ENCODE measurements around the gene TMEM108.

TMEM108 gene

DNA sequence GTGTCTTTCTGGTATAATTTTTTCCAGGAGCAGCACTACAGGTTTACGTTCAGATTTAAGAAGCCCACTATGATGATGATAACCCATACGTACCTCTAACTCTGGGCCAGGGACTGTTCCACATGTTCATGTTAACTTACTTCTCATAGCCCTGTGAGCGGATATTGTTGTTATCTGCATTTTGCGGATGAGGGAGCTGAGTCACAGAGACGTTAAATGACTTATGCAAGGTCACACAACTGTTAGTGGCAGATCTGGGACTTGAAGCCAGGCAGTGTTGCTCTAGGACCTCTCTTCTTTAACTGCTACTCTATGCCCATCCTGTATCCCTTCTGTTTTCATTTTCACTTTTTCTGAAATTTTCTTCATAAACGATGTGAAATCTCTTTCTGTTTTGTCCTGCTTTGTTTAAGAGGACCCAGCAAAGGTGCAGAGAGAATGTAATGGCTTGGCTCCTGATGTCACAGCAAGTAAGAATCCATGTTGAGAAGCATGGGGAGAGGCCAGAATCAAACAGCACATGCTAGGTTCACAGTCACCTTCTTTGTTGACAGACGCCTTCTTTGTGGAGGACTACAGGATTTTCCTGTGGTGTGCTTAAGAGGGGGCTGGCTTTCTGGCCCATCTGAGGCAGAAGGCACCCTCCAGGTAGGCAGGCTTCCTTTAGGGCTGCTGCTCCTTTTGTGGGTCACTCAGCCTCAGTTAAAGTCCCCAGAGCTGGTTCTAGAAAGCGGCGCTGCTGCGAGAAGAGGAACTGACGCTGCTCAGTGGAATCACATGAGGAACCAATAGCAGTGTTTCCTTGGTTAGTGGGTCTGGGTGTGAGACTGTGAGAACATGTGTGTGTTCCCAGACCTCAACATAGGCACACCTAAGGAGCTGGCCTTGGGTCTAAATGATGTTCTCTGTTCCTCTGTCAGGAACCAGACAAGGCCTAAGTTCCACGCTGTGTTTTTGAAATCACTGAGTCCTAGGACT, 121.6 kb downstream of the TMEM108 start:
- FAIRE-seq (no peak), DNase-seq (ENCODE audit: insufficient read length, low spot score) (no peak)

DNA sequence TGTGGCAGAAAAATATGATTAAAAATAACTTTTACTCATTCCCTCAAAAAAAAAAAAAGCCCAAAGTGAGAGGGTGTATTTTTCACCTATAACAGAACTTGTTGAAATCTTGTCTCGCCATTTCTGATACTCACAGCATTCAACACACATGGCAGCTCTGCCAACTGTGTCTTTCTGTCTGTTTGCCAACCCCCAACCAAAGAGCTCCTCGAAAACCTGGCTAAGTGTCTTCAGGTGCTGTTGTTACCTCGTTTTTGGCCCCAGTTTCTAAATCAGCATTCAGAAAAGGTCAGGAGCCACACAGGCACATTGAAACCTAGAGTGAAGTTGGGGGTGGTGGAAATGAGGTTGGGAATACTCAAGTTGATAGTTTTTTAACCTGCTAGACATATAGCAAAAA, 123.5 kb downstream of the TMEM108 start:
- DNase-seq (ENCODE audit: insufficient read length, low spot score) (no peak), FAIRE-seq (no peak)

DNA sequence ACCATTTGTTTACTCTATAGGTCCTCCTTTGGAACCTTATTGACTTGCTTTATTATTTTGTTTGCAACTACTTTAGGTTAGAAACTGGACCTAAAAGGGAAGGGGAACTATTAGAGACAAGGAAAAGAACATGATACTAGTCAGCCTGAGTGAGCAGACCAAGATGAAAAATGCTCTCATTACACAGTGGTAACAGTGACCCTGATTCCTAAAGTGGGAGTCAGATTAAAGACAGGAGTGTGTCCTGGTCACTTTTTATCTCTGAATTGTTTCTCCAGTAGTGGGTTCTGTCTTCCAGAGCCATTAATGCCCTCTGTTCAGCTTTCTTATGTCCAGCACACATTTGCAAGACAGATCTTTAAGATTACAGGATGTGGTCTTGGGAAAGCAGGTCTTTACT, 124.1 kb downstream of the TMEM108 start:
- FAIRE-seq (no peak), DNase-seq (ENCODE audit: insufficient read length, low spot score) (no peak)

DNA sequence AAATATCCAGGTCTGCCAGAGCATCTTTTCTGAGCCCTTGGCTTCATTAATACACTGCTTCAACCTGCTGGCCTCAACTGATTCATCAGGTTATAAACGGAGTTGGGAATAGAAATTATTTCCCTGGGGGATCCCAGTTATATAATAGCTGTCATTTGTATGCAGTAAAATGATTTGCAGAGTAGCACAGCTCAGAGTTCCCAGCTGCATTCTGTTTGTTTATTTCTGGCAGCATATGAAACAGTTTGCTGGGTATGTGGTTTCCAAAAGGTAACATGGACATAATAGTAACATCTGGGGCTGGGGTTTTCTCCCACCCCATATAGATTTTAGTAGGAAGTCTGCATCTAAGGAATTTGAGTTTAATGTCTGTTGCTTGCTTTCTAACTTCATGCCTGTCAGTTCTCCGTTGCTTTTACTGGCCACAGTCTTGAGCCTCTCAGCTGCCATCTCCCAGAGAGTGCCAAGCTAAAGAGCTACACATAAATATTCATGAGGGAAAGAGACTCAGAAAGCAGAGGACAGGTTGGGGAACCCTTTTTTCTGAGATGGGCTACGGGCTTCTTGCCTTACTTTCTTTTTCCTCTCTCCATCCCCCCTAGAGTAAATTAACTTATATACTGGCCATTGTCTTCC, 124.6 kb downstream of the TMEM108 start:
- DNase-seq (ENCODE audit: insufficient read length, low spot score) (no peak), FAIRE-seq (no peak)

DNA sequence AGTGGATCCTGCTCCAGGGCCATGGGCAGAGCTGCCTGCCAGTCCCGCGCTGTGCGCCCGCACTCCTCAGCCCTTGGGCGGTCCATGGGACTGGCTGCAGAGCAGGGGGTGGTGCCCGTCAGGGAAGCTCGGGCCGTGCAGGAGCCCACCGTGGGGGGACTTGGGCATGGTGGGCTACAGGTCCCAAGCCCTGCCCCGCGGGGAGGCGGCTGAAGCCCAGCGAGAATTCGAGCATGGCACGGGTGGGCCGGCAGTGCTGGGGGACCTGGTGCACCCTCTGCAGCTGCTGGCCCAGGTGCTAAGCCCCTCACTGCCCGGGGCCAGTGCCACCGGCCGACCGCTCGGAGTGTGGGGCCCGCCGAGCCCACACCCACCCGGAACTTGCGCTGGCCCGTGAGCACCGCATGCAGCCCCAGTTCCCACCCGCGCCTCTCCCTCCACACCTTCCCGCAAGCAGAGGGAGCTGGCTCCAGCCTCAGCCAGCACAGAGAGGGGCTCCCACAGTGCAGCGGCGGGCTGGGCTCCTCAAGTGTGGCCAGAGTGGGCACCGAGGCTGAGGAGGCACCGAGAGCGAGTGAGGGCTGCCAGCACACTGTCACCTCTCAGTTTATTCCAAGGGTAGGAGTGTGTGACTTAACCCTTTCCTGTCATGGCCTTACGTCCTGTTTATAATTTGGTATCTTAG, 129.3 kb downstream of the TMEM108 start:
- DNase-seq (ENCODE audit: insufficient read length, low spot score) (no peak), FAIRE-seq (no peak)

DNA sequence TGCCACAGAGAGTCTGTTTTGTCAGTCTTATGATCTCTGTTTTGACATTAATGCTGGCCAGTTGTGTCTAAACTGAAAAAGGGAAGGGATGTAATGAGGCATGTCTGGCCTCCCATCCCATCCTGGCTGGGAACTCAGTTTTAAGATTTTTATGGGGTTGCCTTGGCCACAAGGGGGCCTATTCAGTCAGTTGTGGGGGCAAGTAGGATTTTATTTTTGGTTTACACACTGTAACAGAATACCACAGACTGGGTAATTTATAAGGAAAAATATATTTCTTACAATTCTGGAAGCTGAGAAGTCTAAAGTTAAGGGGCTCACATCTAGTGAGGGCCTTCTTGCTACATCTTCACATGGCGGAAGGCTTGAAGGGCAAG, 129.8 kb downstream of the TMEM108 start:
- DNase-seq (ENCODE audit: insufficient read length, low spot score), result no peak
- FAIRE-seq, result no peak

DNA sequence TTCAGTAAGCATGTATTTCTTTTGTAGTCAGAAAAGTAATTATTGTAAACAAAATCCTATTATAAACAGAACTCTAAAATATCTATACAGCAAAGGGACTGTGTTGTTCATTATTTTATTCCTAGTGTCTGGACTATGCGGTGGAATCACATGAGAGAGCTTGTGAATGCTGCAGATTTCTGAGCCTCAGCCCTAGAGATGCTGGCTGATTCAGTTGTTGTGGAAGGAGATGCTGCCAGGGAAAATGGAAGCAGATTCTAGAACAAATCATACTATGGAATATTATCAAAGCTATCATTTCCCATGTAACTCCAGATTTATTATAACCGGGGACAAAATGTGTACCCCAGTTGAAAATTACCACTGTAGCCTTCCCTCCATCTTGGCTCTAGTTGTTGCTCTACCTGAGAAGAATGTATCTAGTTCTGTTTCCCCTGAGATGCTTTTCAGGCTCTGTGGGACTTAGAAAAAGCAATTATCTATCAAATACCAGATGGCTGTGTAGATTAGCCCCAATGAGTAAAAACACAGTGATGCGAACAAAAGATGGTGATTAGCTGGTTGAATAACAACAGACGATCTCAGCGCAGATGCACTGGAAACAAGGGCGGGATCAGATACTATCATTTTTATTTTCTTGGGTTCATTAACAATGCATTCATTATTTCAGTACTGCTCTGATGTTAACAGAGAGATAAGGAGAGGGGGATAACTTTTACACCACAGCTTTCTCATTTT, 131.3 kb downstream of the TMEM108 start:
- no peak for DNase-seq (ENCODE audit: insufficient read length, low spot score)
- no peak for FAIRE-seq

DNA sequence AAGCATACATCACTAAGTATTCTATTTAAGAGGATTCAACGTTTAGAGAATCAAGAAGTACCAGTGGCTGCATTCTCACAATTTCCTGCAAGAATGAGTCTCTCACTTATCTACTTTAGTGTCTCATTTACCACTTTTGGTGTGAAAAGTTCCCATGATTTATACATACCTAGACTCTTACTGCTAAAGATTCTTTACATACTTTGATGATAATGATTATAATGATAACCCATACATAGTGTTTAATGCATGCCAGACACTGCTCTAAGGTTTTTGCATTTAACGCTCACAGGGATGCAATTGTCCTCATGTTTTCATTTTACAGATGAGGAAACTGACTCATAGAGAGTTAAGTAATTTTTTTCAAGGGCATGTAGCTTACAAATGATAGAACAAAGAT, 133.6 kb downstream of the TMEM108 start:
- FAIRE-seq, result no peak

DNA sequence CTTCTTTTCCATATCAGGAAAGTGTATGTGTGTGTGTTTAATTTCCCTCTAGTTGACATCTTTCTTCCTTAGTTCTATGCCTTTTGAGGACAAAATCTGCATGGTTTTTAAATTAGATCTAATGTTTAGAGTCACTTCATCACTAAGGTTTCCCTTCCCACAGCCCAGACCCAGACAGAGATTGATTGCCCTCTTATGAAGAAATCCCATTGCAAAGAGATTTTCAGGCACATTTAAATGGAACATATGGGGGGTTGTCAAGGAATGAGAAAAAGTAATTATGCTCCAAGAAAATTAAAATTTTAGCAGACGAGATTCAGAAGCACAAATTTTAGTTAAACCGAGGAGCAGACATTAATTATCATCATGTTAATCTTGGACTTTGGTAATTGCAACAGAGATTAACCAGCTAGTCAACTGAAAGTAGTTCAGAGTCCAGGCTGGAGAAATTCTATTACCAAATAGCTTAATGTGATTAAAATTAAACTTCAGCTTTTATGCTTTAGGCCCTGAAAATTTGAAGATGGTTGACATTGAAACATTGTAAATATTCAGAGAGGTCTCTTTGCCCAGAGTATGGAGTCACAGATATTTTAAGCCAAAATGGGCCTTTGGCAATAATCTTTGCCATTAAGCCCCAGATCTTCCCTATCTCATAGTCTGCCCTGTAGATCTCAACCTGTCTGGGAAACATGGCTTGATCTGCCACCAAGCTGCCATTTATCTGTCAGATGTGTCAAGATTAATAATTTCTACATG, 143.4 kb downstream of the TMEM108 start:
- DNase-seq (ENCODE audit: insufficient read length, low spot score) (no peak), FAIRE-seq (no peak)

More for the DNA sequence above, 133.6 kb downstream of the TMEM108 start:
- DNase-seq (ENCODE audit: insufficient read length, low spot score), result no peak

DNA sequence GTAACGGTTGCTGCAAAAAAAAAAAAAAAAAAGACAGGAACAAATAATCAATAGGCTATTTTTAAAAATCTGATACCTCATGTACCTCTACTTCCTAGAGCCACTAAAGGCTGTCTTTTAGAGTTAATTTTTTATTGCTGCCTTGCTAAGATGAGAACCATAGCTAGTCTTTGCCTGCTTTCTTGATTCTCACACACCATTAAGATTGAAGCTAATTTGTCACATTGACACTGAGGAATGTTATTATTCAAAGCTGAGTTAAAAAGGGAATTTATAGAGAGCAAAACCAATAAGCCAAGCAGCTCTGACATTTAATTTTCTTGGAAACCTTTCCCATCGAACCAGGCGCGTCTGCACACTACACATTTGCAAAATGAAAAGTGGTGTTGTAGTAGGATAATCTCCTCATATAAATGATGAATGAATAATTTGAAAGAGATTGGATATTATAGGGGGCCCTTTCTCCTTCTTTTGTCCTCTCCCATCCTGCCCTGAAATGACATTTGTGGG, 149.7 kb downstream of the TMEM108 start:
- no peak for FAIRE-seq
- no peak for DNase-seq (ENCODE audit: insufficient read length, low spot score)

DNA sequence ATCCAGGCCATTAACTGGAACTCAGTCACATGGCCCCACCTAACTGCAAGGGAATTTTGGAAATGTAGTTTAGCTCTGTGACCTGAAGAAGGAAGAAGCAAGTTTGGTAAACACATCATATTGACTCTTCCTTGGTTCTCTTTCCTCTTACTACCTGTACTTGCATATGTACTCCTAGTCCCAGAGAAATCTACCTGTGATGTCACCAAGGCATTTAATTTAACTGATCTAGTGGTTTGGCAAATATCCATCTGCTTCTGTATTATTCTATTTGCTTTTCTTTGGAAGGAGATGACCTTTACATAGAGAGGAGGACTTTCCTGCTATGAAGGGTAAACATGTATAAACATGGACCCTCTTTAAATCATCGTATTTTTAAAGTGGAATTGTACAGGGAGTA, 150.8 kb downstream of the TMEM108 start:
- FAIRE-seq (no peak), DNase-seq (ENCODE audit: insufficient read length, low spot score) (no peak)

DNA sequence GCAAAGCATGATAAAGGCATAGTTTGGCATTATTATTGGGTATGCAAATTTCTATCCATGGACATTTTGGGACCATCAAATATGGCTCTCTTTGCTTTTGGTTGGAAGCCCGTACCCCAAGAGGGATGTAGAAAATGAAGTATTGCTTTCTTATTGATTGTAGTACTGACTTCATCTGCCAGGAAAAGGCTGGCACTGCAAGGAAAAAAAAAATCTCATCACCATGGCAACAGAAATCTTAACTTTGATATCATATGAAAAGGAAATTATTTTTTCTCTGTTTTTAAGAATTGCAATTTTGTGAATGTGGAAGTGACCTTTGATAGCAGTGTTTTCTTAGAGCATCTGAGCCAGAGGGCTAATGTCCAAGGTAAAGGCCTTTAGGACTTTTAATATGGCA, 151.7 kb downstream of the TMEM108 start:
- no peak for FAIRE-seq
- DNase-seq (ENCODE audit: insufficient read length, low spot score), result no peak

DNA sequence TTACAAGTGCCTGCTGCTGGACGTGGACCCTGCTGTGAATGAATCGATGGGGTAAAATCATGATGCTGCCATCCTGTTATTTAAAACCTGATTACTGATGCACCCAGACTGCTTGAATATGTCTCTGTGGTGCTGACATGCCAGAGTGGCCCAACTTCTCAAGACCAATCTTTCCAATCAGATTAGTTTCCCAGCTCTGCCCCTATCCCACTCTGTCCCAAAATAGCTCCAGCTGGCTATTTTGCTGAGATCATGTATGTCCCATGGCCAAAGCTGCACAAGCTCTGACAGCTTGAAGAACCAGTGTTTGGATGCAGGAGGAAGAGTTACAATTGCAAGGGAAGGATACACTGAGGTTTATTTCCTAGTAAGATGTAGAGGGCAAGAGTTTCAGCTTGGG, 153.6 kb downstream of the TMEM108 start:
- FAIRE-seq (no peak), DNase-seq (ENCODE audit: insufficient read length, low spot score) (no peak)

DNA sequence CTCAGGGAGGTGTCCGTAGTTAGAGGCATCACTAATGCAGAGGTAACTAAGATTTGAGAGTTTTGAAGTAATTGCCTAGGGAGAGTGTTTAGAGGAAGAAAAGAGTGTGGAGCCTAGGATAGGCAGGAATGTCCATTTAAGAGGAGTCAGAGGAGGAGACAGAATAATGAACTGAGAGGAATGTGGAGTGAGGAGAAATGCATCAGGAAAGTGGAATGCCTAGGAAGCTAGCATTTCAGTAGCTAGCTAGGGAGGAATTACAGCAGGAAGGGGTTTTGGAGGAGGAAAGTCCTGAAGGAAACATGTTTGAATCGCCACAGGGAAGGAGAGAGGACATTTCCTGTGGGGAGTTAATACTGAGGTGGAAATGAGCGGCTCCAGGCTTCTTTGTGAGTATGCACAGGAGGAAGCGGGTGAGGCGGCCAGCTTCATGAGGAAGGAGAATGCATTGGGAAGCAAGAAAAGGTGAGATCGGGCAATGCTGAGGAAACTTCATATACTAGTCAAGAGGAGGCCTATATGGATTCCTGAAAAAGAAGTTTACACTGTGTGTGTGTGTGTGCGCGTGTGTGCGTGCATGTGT, 154.3 kb downstream of the TMEM108 start:
- no peak for DNase-seq (ENCODE audit: insufficient read length, low spot score)
- FAIRE-seq, result no peak

DNA sequence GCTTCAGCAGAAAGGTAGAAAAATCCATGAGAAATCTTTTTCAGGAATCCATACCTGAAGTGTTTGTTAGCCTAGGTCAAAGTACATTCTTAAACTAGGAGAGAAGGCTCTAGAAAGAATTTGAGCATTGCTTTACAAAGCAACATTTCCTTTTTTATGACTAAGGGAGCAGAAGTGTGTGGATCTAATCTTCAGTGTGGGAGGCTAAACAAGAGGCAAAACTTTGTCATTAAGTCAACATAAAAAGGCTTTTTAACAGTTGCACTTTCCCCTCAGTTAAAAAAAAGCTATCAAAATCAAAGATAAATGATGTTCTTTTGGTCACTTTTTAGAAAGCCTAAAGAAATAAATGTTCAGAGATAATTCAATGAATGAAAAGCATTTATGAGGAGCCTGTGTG, 154.8 kb downstream of the TMEM108 start:
- DNase-seq (ENCODE audit: insufficient read length, low spot score) (no peak), FAIRE-seq (no peak)

DNA sequence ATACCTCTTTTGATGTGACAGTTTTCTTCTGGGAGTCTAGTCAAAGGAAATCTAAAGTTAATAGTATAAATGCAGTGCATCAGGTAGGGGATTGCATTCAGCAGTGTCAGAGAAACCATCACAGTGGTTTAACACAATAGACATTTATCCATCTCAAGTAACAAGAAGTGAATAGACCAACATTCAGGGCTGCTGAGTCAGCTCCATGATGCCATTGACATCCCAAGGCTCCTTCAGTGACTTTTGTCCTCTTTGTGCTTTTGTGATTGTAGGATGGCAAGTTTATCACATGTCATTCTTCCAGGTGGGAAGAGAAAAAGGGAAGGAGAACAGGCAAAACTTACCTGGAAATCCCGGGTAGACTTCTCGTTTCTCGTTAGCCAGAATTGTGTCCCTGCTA, 158.3 kb downstream of the TMEM108 start:
- FAIRE-seq, result no peak

DNA sequence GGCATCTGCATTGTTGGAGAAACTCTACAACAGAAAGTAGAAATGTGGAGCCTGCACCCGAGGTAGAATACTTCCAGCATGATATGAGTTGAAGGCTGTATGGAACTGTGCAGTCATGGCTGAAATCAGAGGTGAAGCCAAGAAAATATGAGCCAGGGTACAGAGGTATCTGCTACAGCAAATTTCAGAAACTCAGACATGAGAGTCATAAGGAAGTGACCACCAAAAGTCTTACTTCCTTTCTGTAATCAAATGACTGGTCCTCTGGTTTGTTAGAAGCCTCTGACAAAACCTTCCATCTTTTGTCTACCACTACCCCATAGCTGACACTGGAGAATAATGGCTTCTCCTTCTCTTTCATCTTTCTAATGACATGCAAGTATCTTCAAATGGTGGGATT, 159.4 kb downstream of the TMEM108 start:
- FAIRE-seq (no peak), DNase-seq (ENCODE audit: insufficient read length, low spot score) (no peak)

More for the DNA sequence above, 158.3 kb downstream of the TMEM108 start:
- no peak for DNase-seq (ENCODE audit: insufficient read length, low spot score)

DNA sequence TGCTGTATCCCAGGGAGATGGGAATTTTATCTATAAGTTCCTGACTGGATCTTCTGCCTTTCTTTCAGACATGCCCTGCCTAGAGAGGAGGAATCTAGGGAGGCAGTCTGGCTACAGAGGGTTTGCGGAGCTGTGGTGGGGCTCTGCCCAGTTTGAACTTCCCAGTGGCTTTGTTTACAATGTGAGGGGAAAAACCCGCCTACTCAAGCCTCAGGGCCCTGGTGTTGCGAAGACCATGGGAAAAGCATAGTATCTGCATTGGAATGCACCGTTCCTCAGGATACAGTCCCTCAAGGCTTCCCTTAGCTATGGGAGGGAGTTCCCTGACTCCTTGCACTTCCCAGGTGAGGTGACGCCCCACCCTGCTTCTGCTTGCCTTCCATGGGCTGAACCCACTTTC, 168.7 kb downstream of the TMEM108 start:
- no peak for DNase-seq (ENCODE audit: insufficient read length, low spot score)
- FAIRE-seq, result no peak

DNA sequence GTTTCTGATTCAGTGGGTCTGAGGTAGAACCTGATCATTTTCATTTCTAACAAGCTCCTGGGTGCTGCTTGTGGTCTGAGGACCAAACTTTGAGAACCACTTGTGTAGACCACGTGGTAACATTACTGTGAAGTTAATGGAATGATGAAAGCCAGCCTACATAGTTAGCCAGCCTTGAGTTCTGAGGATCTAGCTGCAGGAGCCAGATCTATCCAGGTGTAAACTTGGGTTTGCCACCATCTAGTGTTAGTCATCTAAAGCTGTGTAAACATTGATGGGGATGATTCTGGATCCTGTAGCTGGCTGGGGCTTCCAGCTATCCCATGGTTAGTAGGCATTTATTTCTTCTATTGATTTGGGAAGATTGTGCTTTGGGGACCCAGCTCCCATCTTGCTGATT, 170.0 kb downstream of the TMEM108 start:
- no peak for FAIRE-seq
- DNase-seq (ENCODE audit: insufficient read length, low spot score), result no peak
